HS-5 (cell line): Measurements from ENCODE around the gene BICDL1.
A peak's percentile ranks its signal among the peaks of the same experiment; 100 is the strongest.
"Not testable (repeated sequence)": the region's sequence is repeated elsewhere in the genome, so short reads cannot be mapped to it uniquely, and the experiment has no call there.

Experiments
- DNase-seq: peaks from one replicate; pipeline ENCODE4 v3.0.0-alpha.2; 2012; ENCODE audit warnings: low read depth

The BICDL1 gene

DNA sequence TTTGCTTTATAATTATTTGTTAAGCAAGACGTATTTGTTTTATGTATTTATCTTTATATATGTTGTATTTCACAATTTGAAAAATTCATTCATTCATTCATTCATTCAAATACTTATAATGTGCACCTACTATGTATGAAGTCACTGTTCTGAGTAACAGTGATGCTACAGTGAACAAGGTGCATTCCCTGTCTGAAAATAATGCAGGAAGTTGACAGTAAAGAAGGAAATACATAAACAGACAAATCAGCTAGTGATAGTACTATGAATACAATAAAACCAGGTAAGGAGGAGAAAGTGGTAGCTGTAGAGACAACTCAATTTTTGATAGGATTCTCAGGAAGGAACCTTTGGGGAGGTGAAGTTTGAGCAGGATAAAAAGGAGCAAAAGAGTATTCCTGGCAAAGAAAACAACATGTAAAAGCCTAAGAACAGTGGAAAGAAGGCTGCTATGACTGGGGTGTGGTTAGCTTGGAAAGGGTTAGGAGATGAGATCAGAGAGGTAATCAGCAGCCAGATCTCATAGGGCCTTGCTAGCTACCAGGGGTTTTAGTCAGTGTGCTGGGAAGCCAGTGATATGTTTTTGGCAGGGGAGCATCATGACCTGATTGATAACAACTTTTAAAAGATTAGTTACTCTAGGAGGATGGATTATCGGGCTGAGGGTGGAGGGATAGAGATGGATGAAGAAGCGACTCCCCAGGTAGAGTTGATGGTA, 17.4 kb downstream of the BICDL1 start:
- no peak for DNase-seq

DNA sequence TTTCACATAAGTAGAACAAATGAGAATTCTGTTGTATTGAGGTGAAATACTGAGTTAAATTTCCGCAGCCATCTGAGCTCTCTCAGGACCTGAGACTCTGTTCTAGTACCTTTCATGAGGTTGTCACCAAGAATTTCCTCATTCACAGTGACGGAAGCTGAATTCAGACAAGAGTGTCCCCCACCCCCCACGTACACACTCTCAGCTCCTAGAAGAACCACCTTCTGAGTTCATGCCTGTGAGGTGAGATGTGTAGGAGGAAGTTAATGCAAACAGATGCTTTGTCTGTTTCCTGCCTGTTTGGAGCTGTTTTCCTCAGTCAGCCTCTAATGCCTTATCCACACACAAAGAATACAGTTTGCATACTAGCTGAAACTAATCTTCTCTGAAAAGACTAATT, 18.2 kb downstream of the BICDL1 start:
- DNase-seq, result no peak

DNA sequence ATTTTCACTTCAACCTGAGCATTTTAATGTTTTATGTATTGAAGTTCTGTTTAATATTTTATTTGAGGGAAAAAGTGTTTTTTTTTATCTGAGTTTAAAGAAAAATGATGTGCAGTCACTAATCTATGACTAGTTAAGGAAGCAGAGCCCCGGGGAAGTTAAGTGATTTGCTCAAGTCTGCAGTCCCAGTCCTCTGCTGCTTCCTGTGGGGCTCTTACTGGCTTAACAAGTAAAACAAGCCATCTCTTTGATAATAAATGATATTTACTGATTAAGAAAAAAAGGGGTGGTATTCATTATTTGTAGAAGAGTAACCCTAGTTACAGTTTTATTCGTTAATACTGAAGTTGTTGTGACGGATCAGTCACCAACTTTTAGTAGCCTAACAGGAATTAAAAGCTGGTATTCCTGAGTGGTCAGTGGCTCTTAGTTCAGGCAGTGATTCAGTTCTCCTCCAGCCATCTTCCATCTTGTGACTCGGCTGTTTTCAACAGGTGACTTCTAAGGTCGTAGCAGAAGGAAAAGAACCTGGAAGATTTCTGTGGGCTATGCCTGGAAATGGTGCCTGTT, 21.7 kb downstream of the BICDL1 start:
- no peak for DNase-seq

DNA sequence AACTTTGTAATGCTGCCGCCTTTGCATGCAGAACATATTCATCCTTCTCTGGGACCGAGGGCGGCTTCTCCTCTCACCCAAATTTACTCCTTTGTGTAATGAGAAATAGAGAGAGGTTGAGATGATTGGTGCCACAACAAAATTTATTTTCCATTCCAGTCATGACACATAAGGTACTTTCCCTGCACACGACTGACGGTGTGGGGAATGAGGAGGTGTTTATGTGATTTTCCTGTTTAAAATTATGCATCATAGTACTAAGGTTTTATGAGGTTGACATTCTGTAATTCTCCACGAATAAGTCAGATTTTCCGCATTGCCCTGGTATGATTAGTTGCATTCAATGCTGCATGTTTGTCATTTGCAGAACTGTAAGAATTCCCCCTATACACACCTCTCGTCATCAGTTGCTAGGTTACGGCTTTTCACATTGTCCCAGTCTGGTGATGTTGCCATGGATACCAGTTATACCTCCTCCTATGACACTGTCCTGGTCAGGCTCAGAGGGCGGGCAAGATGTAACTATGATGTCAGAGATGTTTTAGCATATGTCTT, 23.1 kb downstream of the BICDL1 start:
- peak; percentile 30 for DNase-seq

DNA sequence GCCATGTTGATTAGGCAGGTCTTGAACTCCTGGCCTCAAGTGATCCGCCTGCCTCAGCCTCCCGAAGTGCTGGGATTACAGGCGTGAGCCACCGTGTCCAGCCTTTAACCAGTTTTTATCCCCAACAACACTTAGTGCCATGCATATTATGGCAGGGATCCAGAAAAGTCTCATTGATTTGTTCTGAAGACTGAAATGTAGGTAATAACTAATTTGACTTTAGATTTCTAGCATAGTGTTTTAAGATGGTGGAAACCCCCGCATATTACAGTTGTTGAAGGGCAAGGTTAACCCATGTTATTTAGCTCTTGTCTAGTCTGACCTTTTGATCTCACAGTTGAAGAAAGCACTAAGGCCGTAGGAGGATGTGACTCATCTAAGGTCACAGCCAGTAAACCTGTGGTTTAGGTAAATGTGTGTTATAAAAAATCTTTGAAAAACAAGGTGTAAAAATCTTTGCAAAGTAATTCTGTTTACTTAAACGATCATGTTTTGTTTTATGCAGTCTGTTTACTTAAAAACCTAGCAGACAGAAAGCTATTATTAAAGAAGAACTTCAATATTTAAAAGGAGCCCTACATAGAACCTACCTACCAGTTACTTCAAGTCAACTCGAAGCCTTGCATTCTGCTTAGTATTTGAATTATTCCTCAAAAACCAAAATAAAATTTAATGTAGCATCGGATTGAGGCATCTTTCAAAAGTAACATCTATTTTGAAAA, 24.8 kb downstream of the BICDL1 start:
- no peak for DNase-seq

DNA sequence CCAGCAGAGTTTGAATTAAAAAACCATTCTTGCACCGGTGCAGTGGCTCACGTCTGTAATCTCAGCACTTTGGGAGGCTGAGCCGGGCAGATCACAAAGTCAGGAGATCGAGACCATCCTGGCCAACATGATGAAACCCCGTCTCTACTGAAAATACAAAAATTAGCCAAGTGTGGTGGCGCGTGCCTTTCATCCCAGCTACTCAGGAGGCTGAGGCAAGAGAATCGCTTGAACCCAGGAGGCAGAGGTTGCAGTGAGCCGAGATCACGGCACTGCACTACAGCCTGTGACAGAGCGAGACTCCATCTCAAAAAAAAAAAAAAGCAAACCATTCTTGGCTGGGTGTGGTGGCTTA, 25.3 kb downstream of the BICDL1 start:
- DNase-seq, result not testable (repeated sequence)

DNA sequence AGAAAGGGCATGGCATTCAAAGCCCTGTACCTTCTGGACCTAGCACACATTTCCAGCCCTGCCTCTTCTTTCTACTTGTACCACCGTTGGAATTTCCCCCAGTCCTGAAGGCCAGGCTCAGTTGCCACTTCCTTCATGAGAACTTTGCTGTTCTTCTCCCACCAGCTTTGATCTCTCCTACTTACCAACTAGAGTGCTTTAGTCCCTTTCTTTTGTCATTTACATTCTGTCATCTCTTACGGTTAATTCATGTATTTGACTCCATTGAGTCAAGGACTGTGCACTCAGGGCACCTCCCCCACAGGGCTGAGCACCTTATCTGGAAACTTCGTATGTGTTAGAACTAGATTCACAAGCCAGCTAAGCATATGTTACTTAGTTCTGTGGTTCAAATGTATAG, 26.3 kb downstream of the BICDL1 start:
- no peak for DNase-seq

DNA sequence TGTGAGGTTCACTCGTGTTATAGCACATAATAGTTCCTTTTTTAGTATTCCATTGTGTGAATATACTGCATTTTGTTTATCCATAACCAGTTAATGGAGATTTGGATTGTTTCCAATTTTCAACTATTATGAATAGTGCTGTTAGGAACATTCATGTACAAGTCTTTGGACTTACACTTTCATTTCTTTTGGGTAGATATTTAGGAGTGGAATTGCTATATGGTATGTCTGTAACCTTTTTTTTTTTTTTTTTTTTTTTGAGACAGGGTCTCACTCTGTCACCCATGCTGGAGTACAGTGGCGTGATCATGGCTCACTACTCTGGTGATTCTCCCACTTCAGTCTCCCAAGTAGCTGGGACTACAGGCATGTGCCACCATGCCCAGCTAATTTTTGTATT, 27.2 kb downstream of the BICDL1 start:
- not testable (repeated sequence) for DNase-seq

DNA sequence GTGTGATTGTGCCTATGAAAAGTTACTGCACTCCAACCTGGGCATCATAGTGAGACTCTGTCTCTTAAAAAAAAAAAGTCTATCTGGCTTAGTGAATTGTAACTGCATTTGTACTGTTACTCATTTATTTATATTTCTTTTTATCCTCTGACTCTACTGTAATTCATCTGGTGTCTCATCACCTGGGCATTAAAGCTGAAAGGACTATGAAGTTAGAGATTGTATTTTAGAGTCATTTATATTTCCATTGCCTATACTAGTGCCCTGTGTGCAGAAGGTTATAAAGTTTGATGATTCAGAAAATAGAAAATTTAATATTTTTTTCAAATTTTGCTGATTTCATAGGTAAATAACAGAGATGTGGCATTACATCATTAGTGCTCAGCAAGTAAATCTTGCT, 30.2 kb downstream of the BICDL1 start:
- no peak for DNase-seq

DNA sequence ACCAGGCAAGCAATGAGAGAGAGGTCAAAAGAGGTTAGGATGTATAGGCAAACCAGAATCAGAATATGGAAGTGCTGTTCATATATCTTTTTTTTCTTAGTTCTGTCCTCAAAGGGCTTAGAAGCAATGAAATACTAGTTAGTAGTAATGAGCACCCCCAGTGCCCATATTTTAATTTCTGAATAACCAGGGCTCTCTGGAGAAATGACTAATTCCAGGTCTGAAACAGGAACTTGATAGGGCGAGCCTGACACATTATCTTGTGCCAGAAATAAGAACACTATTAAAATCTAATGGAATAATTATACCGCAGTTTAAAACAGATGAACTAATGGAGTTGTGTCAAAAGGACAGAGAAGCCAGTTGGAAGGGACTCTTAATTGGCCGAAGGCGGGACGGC, 30.9 kb downstream of the BICDL1 start:
- DNase-seq, result no peak

DNA sequence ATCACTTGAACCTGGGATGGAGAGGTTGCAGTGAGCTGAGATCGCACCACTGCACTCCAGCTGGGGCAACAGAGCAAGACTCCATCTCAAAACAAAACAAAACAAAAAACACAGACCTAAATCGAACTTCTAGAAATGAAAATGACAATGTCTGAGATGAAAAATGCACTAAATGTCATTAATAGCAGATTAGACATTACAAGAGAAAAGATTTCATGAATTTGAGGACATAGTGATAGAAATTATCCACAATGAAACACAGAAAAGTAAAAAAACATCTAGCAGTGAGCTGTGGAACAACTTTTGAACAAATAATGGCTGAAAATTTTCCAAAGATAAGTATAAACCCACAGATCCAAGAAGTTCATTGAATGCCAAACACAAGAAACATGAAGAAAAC, 35.2 kb downstream of the BICDL1 start:
- DNase-seq, result no peak

DNA sequence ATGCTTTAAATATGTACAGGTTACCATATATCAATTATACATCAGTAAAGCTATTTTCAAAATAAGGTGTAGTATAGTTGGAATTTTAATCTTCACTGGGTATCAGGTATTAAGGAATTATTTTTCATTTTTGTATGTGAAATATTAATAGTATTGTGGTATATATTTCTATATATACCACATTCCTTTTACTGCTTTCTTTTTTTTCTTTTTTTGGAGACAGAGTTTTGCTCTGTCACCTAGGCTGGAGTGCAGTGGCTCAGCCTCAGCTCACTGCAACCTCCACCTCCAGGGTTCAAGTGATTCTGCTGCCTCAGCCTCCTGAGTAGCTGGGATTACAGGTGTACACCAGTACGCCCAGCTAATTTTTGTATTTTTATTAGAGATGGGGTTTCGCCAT, 36.6 kb downstream of the BICDL1 start:
- DNase-seq, result no peak

DNA sequence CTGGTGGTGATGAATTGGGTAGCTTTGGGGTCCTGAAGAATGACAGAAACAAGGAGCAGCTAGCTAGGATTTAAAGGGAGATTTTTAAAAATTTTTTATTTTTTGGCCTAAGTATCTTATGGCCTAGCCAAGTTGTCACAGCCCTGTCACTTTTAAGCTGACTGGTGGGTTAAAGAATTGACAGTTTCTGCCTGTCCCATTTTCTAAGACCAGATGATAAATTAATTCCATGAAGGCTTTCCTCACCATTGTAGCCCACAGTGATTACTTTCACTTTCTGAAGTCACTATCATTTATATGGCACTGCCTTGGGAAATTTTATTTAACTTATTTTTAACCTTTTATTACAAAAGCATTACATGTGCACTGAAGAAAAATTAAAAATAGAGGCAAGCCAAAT, 43.2 kb downstream of the BICDL1 start:
- DNase-seq, result no peak

DNA sequence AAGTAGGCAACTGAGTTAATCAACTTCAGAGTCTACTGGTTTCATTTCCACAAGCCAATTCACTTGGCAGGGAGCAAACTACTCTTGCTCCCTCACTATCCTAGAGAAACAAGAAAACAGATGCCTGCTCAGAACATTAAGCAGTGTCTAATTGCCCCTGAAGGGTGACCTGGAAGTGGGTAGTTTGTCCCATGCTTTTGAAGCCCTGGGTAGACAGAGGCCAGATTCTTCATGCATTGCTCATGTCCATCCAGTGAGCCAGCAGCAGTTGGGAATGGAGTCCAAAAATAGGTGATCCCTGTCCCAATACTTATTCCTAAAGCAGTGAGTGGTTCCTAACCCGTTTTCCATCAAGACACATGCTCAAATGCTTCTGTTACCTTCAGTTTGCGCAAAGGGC, 48.8 kb downstream of the BICDL1 start:
- no peak for DNase-seq

DNA sequence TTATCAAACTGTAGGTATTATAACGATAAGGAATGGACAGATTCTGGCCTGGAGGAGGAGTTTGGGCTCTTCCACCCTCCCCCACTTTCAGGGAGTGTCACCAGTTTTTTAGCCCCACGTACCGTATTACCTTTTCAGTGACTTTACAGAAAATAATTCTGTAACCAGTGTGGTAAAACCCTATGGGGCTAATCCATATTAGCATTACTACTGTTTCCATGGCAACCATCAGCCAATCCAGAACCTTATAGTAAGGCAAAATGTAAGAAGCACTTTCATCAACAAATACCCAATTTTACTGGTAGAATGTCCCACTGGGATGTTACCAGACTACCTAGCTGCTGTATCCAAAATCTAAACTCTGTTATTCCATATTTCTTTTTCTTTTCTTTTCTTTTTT, 50.7 kb downstream of the BICDL1 start:
- DNase-seq, result no peak

DNA sequence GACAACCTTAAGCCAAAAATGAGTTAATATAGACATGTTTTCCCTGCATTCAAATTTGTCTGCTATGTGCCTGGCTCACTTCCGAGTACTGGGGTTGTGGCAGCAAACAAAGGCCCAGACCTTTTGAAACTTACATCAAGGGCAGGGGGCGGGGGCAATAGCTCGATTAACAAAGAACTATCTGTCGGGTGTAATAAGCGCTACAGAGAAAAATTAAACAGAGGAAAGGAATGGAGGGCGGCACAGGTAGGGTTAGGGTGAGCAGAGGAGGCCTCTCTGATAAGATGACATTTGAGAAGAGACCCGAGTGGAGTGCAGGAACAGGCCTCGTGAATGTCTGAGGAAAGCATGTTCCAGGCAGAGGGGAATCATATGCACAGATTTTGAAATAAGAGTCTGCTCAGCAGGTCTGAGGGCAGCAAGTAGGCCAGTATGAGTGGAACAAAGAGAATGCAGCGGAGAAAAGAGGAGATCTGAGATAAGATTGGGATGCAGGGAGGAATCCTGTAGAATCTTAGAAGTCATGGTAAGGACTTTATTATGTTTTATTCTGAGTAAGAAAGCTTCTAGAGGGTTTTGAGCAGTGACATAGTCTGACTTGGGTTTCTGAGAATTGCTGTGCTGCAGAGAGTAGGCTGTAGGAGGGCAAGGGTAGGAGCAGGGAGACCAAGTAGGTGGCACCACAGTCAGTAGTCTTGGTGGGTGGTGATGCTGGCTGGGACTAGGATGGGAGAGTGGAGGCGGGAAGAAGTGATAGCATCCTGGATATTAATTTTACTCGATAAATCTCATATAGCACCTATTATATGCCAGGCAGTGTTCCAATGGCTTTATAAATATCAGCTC, 52.6 kb downstream of the BICDL1 start:
- no peak for DNase-seq

DNA sequence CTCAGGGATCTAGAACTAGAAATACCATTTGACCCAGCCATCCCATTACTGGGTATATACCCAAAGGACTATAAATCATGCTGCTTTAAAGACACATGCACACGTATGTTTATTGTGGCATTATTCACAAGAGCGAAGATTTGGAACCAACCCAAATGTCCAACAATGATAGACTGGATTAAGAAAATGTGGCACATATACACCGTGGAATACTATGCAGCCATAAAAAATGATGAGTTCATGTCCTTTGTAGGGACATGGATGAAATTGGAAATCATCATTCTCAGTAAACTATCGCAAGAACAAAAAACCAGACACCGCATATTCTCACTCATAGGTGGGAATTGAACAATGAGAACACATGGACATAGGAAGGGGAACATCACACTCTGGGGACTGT, 56.3 kb downstream of the BICDL1 start:
- not testable (repeated sequence) for DNase-seq

DNA sequence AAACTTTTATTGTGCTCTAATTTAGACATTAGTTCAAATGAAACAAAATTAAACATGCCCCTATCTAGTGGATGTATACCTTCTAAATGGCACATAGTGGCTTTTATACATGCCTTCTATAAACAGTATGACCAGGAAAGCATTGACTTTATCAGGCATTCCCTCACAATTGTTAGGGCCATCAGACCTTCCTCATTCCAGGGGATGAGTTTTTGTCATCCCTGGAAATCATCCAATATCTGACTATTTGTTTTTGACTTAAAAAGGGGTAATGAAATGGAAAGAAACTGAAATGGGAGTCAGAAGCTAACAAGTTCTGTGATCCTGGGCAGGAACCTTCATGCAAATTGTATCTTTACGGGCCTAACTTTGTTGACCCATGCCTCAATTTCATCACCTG, 58.0 kb downstream of the BICDL1 start:
- DNase-seq, result no peak

DNA sequence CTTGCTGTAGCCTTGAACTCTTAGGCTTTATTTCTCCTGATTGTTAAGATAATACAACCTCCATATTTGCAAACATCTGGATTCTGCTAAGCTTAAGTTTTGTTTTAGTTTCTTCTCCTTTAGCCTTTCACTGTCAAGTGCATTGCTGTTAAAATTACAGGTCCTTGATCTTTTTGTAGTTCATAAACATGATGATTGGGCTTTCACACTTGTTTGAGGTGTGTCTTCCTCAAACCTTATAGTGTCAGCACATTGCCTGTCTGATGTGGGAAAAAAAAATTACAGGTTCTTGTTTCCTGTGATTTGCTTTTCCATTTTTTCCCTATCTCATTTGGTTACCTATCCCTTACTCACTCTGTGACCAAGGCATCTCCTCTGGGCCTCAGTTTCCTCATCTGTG, 59.2 kb downstream of the BICDL1 start:
- no peak for DNase-seq

DNA sequence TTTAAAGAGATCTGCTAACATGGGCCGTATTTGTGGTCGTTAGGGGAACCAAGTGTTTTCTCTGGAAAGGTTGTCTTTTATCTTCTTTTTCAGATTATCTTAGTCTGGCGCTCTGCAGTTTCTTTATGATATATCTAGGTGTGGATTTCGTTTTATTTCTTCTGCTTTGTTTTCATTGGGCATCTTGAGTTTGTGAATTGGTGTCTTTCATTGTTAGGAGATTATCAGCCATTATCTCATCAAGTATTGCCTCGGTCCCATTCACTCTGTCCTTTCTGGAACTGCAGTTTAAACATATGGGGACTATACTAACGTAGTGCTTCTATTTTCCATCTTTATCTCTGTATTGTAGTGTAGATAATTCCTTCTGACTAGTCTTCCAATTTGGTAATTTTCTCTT, 60.4 kb downstream of the BICDL1 start:
- DNase-seq, result no peak

DNA sequence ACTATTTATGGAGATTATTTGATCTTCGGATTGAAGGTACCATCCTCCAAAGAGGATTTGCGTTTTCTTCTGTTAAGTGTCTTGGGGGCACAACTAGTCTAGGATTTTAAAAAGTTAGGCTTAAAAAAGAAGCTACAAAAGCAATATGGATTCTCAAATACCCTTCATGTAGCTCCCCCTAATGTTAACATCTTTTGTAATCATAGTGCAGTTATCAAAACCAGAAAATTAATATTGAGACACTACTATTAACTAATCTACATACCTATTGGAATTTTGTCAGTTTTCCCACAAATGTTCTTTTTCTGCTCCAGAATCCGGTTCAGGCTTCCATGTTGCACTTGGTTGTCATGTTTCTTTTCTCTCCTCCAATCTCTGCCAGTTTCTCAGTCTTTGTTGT, 62.5 kb downstream of the BICDL1 start:
- no peak for DNase-seq

DNA sequence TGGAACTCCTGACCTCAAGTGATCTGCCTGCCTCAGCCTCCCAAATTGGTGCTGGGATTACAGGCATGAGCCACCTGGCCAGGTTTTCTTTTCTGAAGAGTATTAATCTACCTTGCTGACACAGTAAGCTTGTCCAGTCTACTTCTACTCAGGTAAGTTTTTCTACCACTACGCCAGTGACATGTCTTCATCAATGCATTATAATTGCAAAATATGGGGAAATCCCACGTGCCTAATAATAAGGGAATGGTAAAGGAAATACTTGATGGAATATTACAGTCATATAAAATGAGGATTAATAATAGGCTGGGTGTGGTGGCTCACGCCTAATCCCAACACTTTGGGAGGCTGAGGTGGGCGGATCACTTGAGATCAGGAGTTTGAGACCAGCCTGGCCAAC, 65.3 kb downstream of the BICDL1 start:
- no peak for DNase-seq
